HCT116 (cell line): ENCODE measurements around the gene FSIP1.

Source experiments
- CBX3 ChIP-seq: IDR thresholded peaks from 2 replicates; pipeline ENCODE4 v1.6.1; 2012; ENCODE audit warnings: low read depth
- CTCF ChIP-seq, 3 experiments: fragments of 200-600 bp in 1 of 3; sonication (generic) in 1 of 3; IDR thresholded peaks in 2 of 3; conservative IDR thresholded peaks in 1 of 3; 2 replicates each; pipeline ENCODE4 v1.5.1; 2012 to 2017; ENCODE audit warnings: low read depth in 2 of 3, low read length in 2 of 3, antibody characterized with exemption in 1 of 3, borderline replicate concordance in 1 of 3, control low read depth in 1 of 3, mild to moderate bottlenecking in 1 of 3, mixed read lengths in 1 of 3, mixed run types in 1 of 3, moderate library complexity in 1 of 3; ENCODE audit not compliant: insufficient read depth in 1 of 3
- EGR1 ChIP-seq: IDR thresholded peaks from 2 replicates; pipeline ENCODE4 v1.6.1; 2012; ENCODE audit warnings: low read depth
- EZH2 ChIP-seq: fragments of 200-600 bp; sonication (generic); IDR thresholded peaks from 2 replicates; pipeline ENCODE4 v1.6.1; 2017; ENCODE audit warnings: antibody characterized with exemption, mixed run types
- EZH2phosphoT487 ChIP-seq: fragments of 200-600 bp; IDR thresholded peaks from 2 replicates; pipeline ENCODE4 v1.6.1; 2018; ENCODE audit warnings: antibody characterized with exemption, borderline replicate concordance
- FOSL1 ChIP-seq: IDR thresholded peaks from 2 replicates; pipeline ENCODE4 v1.6.1; 2012; ENCODE audit warnings: low read depth
- JUND ChIP-seq: IDR thresholded peaks from 2 replicates; pipeline ENCODE4 v1.6.1; 2012
- POLR2A ChIP-seq: IDR thresholded peaks from 2 replicates; pipeline ENCODE4 v1.7.0; 2011; ENCODE audit warnings: borderline replicate concordance; ENCODE audit not compliant: insufficient read depth, insufficient read length; ENCODE audit errors: extremely low read depth
- RAD21 ChIP-seq: IDR thresholded peaks from 2 replicates; pipeline ENCODE4 v1.6.1; 2012; ENCODE audit warnings: low read depth, mild to moderate bottlenecking
- YY1 ChIP-seq: IDR thresholded peaks from 2 replicates; pipeline ENCODE4 v1.6.1; 2011; ENCODE audit warnings: low read length, low read depth, moderate library complexity, mild to moderate bottlenecking; ENCODE audit not compliant: insufficient replicate concordance; ENCODE audit errors: extremely low read depth
- ZNF274 ChIP-seq: fragments of 200-500 bp; sonication (Bioruptor generic); IDR thresholded peaks from 2 replicates; pipeline ENCODE4 v1.6.1; 2014; ENCODE audit warnings: mild to moderate bottlenecking, low read depth, low read length, inconsistent platforms
- TF ChIP-seq, protein P1 (sequence below): IDR thresholded peaks from 2 replicates; pipeline ENCODE4 v1.6.1; 2011; ENCODE audit warnings: mild to moderate bottlenecking, low read length, moderate library complexity; ENCODE audit not compliant: insufficient replicate concordance; ENCODE audit errors: extremely low read depth
- TF ChIP-seq, protein P2 (sequence below): IDR thresholded peaks from 2 replicates; pipeline ENCODE4 v1.6.1; 2012; ENCODE audit warnings: low read depth

DNA sequence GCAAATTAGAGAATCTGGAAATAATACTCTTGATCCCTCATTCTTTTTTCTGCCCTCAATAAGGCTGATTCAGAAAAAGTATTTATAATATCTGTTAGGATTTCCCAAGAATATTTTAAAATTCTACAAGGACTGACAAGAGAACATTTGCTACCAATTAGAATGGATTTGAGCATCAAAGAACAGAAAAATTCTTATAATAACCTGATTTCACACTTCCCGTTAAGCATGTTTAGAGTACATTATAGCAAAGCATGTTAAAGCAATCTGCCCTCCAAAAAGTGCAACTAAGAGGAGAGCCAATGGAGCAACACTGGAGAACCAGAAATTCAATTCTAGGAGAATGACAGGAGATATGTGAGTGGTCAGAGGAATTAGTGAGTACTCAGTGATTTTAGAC, 144.6 kb downstream of the FSIP1 start:
- TF ChIP-seq ZNF274 (no peak), YY1 (no peak), EZH2 (no peak), CTCF (IDR thresholded peaks at IDR 0.05 in 2 of 3, conservative IDR thresholded peaks at IDR 0.05 in 1 of 3; ENCODE audit: borderline replicate concordance in 1 of 3, insufficient read depth in 1 of 3, low read depth in 2 of 3, low read length in 2 of 3) (no peak), POLR2A (no peak), JUND (no peak), EGR1 (no peak), EZH2phosphoT487 (no peak), RAD21 (no peak), FOSL1 (no peak), CBX3 (no peak)
- TF ChIP-seq, protein P1, sequence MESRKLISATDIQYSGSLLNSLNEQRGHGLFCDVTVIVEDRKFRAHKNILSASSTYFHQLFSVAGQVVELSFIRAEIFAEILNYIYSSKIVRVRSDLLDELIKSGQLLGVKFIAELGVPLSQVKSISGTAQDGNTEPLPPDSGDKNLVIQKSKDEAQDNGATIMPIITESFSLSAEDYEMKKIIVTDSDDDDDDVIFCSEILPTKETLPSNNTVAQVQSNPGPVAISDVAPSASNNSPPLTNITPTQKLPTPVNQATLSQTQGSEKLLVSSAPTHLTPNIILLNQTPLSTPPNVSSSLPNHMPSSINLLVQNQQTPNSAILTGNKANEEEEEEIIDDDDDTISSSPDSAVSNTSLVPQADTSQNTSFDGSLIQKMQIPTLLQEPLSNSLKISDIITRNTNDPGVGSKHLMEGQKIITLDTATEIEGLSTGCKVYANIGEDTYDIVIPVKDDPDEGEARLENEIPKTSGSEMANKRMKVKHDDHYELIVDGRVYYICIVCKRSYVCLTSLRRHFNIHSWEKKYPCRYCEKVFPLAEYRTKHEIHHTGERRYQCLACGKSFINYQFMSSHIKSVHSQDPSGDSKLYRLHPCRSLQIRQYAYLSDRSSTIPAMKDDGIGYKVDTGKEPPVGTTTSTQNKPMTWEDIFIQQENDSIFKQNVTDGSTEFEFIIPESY: no peak
- TF ChIP-seq, protein P2, sequence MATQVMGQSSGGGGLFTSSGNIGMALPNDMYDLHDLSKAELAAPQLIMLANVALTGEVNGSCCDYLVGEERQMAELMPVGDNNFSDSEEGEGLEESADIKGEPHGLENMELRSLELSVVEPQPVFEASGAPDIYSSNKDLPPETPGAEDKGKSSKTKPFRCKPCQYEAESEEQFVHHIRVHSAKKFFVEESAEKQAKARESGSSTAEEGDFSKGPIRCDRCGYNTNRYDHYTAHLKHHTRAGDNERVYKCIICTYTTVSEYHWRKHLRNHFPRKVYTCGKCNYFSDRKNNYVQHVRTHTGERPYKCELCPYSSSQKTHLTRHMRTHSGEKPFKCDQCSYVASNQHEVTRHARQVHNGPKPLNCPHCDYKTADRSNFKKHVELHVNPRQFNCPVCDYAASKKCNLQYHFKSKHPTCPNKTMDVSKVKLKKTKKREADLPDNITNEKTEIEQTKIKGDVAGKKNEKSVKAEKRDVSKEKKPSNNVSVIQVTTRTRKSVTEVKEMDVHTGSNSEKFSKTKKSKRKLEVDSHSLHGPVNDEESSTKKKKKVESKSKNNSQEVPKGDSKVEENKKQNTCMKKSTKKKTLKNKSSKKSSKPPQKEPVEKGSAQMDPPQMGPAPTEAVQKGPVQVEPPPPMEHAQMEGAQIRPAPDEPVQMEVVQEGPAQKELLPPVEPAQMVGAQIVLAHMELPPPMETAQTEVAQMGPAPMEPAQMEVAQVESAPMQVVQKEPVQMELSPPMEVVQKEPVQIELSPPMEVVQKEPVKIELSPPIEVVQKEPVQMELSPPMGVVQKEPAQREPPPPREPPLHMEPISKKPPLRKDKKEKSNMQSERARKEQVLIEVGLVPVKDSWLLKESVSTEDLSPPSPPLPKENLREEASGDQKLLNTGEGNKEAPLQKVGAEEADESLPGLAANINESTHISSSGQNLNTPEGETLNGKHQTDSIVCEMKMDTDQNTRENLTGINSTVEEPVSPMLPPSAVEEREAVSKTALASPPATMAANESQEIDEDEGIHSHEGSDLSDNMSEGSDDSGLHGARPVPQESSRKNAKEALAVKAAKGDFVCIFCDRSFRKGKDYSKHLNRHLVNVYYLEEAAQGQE: no peak
